ENCODE data around the gene ASXL1.

The ASXL1 gene

GRCh38 chr20:32453467-32454163 lies 95.5 kb downstream of the ASXL1 start:
- H3K9me3 ChIP-seq (ENCODE audit: control insufficient read depth, low read depth, low read length): no peaks in the 10 kb centered on the region
- peaks cover 8% of the 10 kb centered on the region for H3K4me1 ChIP-seq (ENCODE audit: control insufficient read depth, low read depth, low read length)
- no peaks in the 10 kb centered on the region for H3K27me3 ChIP-seq (ENCODE audit: control insufficient read depth, insufficient read depth, low read length)
- peaks cover 30% of the 10 kb centered on the region for H3K36me3 ChIP-seq (ENCODE audit: control insufficient read depth, low read depth, low read length)
- no peak overlapping the region for H3K9ac ChIP-seq (ENCODE audit: low read length)
- H3K27ac ChIP-seq (ENCODE audit: low read length): no peak overlapping the region
- H3K4me3 ChIP-seq (ENCODE audit: low read length): no peak overlapping the region

GRCh38 chr20:32454164-32455145 lies 96.3 kb downstream of the ASXL1 start:
- Histone ChIP-seq H3K9me3 (ENCODE audit: control insufficient read depth, low read depth, low read length) (no peaks in the 10 kb centered on the region), H3K4me1 (ENCODE audit: control insufficient read depth, low read depth, low read length) (peaks cover 8% of the 10 kb centered on the region), H3K9ac (ENCODE audit: low read length) (no peak overlapping the region), H3K36me3 (ENCODE audit: control insufficient read depth, low read depth, low read length) (peaks cover 30% of the 10 kb centered on the region), H3K27ac (ENCODE audit: low read length) (no peak overlapping the region), H3K4me3 (ENCODE audit: low read length) (no peak overlapping the region), H3K27me3 (ENCODE audit: control insufficient read depth, insufficient read depth, low read length) (no peaks in the 10 kb centered on the region)

GRCh38 chr20:32455171-32455900 lies 97.2 kb downstream of the ASXL1 start:
- Histone ChIP-seq H3K9ac (ENCODE audit: low read length) (no peak overlapping the region), H3K4me3 (ENCODE audit: low read length) (no peak overlapping the region), H3K4me1 (ENCODE audit: control insufficient read depth, low read depth, low read length) (peaks cover 8% of the 10 kb centered on the region), H3K36me3 (ENCODE audit: control insufficient read depth, low read depth, low read length) (peaks cover 28% of the 10 kb centered on the region), H3K27ac (ENCODE audit: low read length) (no peak overlapping the region), H3K27me3 (ENCODE audit: control insufficient read depth, insufficient read depth, low read length) (no peaks in the 10 kb centered on the region), H3K9me3 (ENCODE audit: control insufficient read depth, low read depth, low read length) (no peaks in the 10 kb centered on the region)

GRCh38 chr20:32455901-32456701 lies 98.0 kb downstream of the ASXL1 start:
- Histone ChIP-seq H3K27ac (ENCODE audit: low read length) (no peak overlapping the region), H3K4me3 (ENCODE audit: low read length) (no peak overlapping the region), H3K9me3 (ENCODE audit: control insufficient read depth, low read depth, low read length) (no peaks in the 10 kb centered on the region), H3K4me1 (ENCODE audit: control insufficient read depth, low read depth, low read length) (peaks cover 8% of the 10 kb centered on the region), H3K9ac (ENCODE audit: low read length) (no peak overlapping the region), H3K36me3 (ENCODE audit: control insufficient read depth, low read depth, low read length) (peaks cover 26% of the 10 kb centered on the region), H3K27me3 (ENCODE audit: control insufficient read depth, insufficient read depth, low read length) (no peaks in the 10 kb centered on the region)

- Histone ChIP-seq H3K27me3 (ENCODE audit: control insufficient read depth, insufficient read depth, low read length) (no peaks in the 10 kb centered on the region), H3K36me3 (ENCODE audit: control insufficient read depth, low read depth, low read length) (peaks cover 17% of the 10 kb centered on the region), H3K27ac (ENCODE audit: low read length) (no peak overlapping the region), H3K4me3 (ENCODE audit: low read length) (peak overlapping the region; percentile 54), H3K9me3 (ENCODE audit: control insufficient read depth, low read depth, low read length) (no peaks in the 10 kb centered on the region), H3K4me1 (ENCODE audit: control insufficient read depth, low read depth, low read length) (peaks cover 8% of the 10 kb centered on the region), H3K9ac (ENCODE audit: low read length) (peak overlapping the region; percentile 58)
Measured at GRCh38 chr20:32456869-32457478, 98.8 kb downstream of the ASXL1 start.

GRCh38 chr20:32457479-32457986 lies 99.4 kb downstream of the ASXL1 start:
- Histone ChIP-seq H3K9me3 (ENCODE audit: control insufficient read depth, low read depth, low read length) (no peaks in the 10 kb centered on the region), H3K4me3 (ENCODE audit: low read length) (peak overlapping the region; percentile 54), H3K4me1 (ENCODE audit: control insufficient read depth, low read depth, low read length) (peaks cover 8% of the 10 kb centered on the region), H3K27me3 (ENCODE audit: control insufficient read depth, insufficient read depth, low read length) (no peaks in the 10 kb centered on the region), H3K9ac (ENCODE audit: low read length) (peak overlapping the region; percentile 58), H3K27ac (ENCODE audit: low read length) (peak overlapping the region; percentile 16), H3K36me3 (ENCODE audit: control insufficient read depth, low read depth, low read length) (peaks cover 13% of the 10 kb centered on the region)

GRCh38 chr20:32458061-32458836 lies 100.1 kb downstream of the ASXL1 start:
- Histone ChIP-seq H3K9me3 (ENCODE audit: control insufficient read depth, low read depth, low read length) (no peaks in the 10 kb centered on the region), H3K27me3 (ENCODE audit: control insufficient read depth, insufficient read depth, low read length) (no peaks in the 10 kb centered on the region), H3K36me3 (ENCODE audit: control insufficient read depth, low read depth, low read length) (peaks cover 6% of the 10 kb centered on the region), H3K4me3 (ENCODE audit: low read length) (peak overlapping the region; percentile 54), H3K4me1 (ENCODE audit: control insufficient read depth, low read depth, low read length) (peaks cover 8% of the 10 kb centered on the region), H3K27ac (ENCODE audit: low read length) (peak overlapping the region; percentile 16), H3K9ac (ENCODE audit: low read length) (peak overlapping the region; percentile 54)

- no peak overlapping the region for H3K4me3 ChIP-seq (ENCODE audit: low read length)
- H3K27ac ChIP-seq (ENCODE audit: low read length): no peak overlapping the region
- no peaks in the 10 kb centered on the region for H3K27me3 ChIP-seq (ENCODE audit: control insufficient read depth, insufficient read depth, low read length)
- no peaks in the 10 kb centered on the region for H3K36me3 ChIP-seq (ENCODE audit: control insufficient read depth, low read depth, low read length)
- no peak overlapping the region for H3K9ac ChIP-seq (ENCODE audit: low read length)
- H3K9me3 ChIP-seq (ENCODE audit: control insufficient read depth, low read depth, low read length): no peaks in the 10 kb centered on the region
- H3K4me1 ChIP-seq (ENCODE audit: control insufficient read depth, low read depth, low read length): peaks cover 8% of the 10 kb centered on the region
Measured at GRCh38 chr20:32458837-32459220, 100.7 kb downstream of the ASXL1 start.

- Histone ChIP-seq H3K4me3 (ENCODE audit: low read length) (no peak overlapping the region), H3K4me1 (ENCODE audit: control insufficient read depth, low read depth, low read length) (peaks cover 16% of the 10 kb centered on the region), H3K9ac (ENCODE audit: low read length) (no peak overlapping the region), H3K9me3 (ENCODE audit: control insufficient read depth, low read depth, low read length) (no peaks in the 10 kb centered on the region), H3K36me3 (ENCODE audit: control insufficient read depth, low read depth, low read length) (no peaks in the 10 kb centered on the region), H3K27me3 (ENCODE audit: control insufficient read depth, insufficient read depth, low read length) (no peaks in the 10 kb centered on the region), H3K27ac (ENCODE audit: low read length) (no peak overlapping the region)
Measured at GRCh38 chr20:32460231-32460630, 102.1 kb downstream of the ASXL1 start.
